ENCODE results near the gene LAPTM5. TPM values are rescaled to one million over a fixed set of nuclear protein-coding genes. Genes with fewer than 3 reads are reported as not detected.

Gene LAPTM5
- total and polyA plus RNA-seq, 4 experiments from 2014 or later: 563 to 851 (median 598) TPM

DNA sequence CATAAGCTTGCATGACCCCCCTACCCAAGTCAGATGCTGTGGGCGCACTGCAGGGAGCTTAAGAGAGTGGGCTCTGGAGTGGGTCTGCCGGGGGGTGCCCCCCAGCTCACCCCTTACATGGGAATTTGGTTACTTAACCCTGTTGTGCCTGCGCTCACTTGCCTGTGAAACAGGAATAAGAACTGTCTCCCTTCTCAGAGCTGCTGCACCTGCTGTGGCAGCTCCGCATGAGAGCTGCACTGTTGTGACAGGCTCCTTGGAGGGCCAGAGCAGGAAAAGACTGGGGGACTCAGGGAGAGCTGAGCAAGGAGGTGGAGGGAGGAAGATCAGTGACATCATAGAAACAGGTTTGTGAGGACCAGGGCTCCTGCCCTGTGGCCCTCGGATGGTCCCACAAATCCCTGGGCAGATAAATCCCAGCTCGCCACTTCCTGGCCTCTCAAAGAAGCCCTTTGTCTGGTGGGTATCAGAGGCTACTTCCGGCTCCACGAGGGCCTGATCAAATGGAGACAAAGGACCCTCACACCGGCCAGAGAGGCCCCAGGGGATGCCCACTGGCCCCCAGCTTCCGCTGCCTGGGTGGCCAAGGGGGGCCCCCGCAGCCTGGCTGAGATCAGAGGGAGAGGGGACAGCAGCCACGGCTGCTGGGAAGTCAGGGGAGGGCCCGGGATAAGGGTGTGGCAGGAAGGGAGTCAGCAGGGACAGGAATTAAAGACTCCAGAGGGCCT, 28.9 kb upstream of the LAPTM5 start:
- H3K4me3 Mint-ChIP-seq: no peak overlapping the region
- no peaks in the 10 kb centered on the region for H3K36me3 Mint-ChIP-seq
- no peak for DNase-seq
- H3K4me1 Mint-ChIP-seq: peaks cover 9 to 12% (median 10%) of the 10 kb centered on the region in 4 donors
- Histone ChIP-seq H3K4me3 (ENCODE audit: low read length in 2 of 2) (no peak overlapping the region), H3K36me3 (ENCODE audit: insufficient read depth, low read length) (no peaks in the 10 kb centered on the region), H3K27me3 (ENCODE audit: insufficient read depth, low read length) (no peaks in the 10 kb centered on the region), H3K4me1 (ENCODE audit: insufficient read depth, low read length) (peaks cover 21% of the 10 kb centered on the region), H3K27ac (ENCODE audit: low read depth, low read length) (no peak overlapping the region), H3K9me3 (ENCODE audit: control insufficient read depth in 1 of 2, low read length in 2 of 2) (no peaks in the 10 kb centered on the region)
- H3K27ac Mint-ChIP-seq: no peak overlapping the region
- intact Hi-C loops (cut with micrococcal nuclease): no loop called here
- H3K27me3 Mint-ChIP-seq: peaks cover 8 to 21% of the 10 kb centered on the region in 2 donors
- CTCF ChIA-PET (ENCODE audit: partially characterized antibody): interaction anchor here (1.0 to 16.2 kb wide), 4 partner anchors 9 to 65 kb away, joined by 4 to 687 read pairs (median 138); partner anchors contain the start of genes LAPTM5 and MATN1
- no peaks in the 10 kb centered on the region for H3K9me3 Mint-ChIP-seq
- POLR2A ChIA-PET (ENCODE audit: partially characterized antibody): interaction anchor here (1.3 kb wide), 1 partner anchor 67 kb away, joined by 7 read pairs; no protein-coding TSS in a partner anchor

GRCh38 chr1:30785714-30786113, 28.1 kb upstream of the LAPTM5 start:
- intact Hi-C loops (cut with micrococcal nuclease): no loop called here
- CTCF ChIA-PET (ENCODE audit: partially characterized antibody): interaction anchor here (0.9 to 16.2 kb wide), 4 partner anchors 9 to 64 kb away, joined by 3 to 687 read pairs (median 137); partner anchors contain the start of genes LAPTM5 and MATN1

GRCh38 chr1:30785181-30785580, 27.6 kb upstream of the LAPTM5 start:
- DNase-seq: no peak
- ChIA-PET CTCF (ENCODE audit: partially characterized antibody) (interaction anchor here (0.9 to 16.2 kb wide), 4 partner anchors 16 to 64 kb away, joined by 3 to 687 read pairs (median 136); partner anchors contain the start of genes LAPTM5 and MATN1), POLR2A (ENCODE audit: partially characterized antibody) (no interaction called here)
- no peaks in the 10 kb centered on the region for H3K36me3 ChIP-seq (ENCODE audit: insufficient read depth, low read length)
- Mint-ChIP-seq H3K4me3 (no peak overlapping the region), H3K36me3 (no peaks in the 10 kb centered on the region), H3K27me3 (peaks cover 8 to 17% of the 10 kb centered on the region in 2 donors), H3K9me3 (no peaks in the 10 kb centered on the region), H3K4me1 (peaks cover 0 to 5% (median 4%) of the 10 kb centered on the region in 4 donors), H3K27ac (no peak overlapping the region)
- no peak overlapping the region for H3K4me3 ChIP-seq (ENCODE audit: low read length in 2 of 2)
- no peak overlapping the region for H3K27ac ChIP-seq (ENCODE audit: low read depth, low read length)
- H3K27me3 ChIP-seq (ENCODE audit: insufficient read depth, low read length): no peaks in the 10 kb centered on the region
- intact Hi-C loops (cut with micrococcal nuclease): no loop called here
- no peaks in the 10 kb centered on the region for H3K9me3 ChIP-seq (ENCODE audit: control insufficient read depth in 1 of 2, low read length in 2 of 2)
- peaks cover 11% of the 10 kb centered on the region for H3K4me1 ChIP-seq (ENCODE audit: insufficient read depth, low read length)

More at GRCh38 chr1:30785714-30786113, 28.1 kb upstream of the LAPTM5 start:
- POLR2A ChIA-PET (ENCODE audit: partially characterized antibody): interaction anchor here (1.3 kb wide), 1 partner anchor 67 kb away, joined by 7 read pairs; no protein-coding TSS in a partner anchor
- H3K27ac Mint-ChIP-seq: no peak overlapping the region
- H3K4me1 Mint-ChIP-seq: peaks cover 4 to 7% (median 6%) of the 10 kb centered on the region in 4 donors
- H3K27ac ChIP-seq (ENCODE audit: low read depth, low read length): no peak overlapping the region
- peaks cover 8 to 17% of the 10 kb centered on the region in 2 donors for H3K27me3 Mint-ChIP-seq
- no peak overlapping the region for H3K4me3 ChIP-seq (ENCODE audit: low read length in 2 of 2)
- no peaks in the 10 kb centered on the region for H3K9me3 ChIP-seq (ENCODE audit: control insufficient read depth in 1 of 2, low read length in 2 of 2)
- peaks cover 14% of the 10 kb centered on the region for H3K4me1 ChIP-seq (ENCODE audit: insufficient read depth, low read length)
- H3K36me3 Mint-ChIP-seq: no peaks in the 10 kb centered on the region
- no peaks in the 10 kb centered on the region for H3K36me3 ChIP-seq (ENCODE audit: insufficient read depth, low read length)
- no peak overlapping the region for H3K4me3 Mint-ChIP-seq
- H3K9me3 Mint-ChIP-seq: no peaks in the 10 kb centered on the region
- DNase-seq: no peak
- no peaks in the 10 kb centered on the region for H3K27me3 ChIP-seq (ENCODE audit: insufficient read depth, low read length)

DNA sequence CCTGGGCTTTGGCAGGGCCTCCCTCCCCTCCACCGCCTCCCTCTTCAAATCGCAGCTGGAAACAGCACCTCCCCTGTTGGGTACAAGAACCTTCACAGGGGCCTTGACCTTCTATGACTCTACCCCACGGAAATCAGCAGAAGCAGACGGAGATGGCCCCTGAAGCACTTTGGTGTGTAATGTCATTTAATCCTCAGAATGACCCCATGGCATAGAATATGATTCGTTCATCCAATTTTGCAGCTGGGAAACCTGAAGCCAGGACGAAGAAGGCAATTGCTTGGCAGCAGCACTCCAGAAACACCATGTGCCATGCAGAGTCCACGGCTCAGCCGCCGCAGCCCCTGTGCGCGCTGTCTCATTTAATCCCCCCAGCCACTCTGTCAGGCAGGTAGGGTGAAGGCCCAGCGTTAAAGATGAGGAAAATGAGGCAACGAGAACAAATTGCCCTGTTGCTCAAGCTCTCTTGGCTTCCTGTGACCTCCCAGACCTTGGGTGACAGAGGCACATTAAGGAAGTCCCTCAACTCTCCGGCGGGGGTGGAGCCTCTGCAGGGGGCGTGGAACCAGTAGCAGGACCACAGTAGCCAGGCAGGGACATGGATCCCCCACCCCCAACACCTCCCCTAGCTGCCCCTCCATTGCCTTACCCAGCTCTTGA, 25.8 kb upstream of the LAPTM5 start:
- Histone ChIP-seq H3K36me3 (ENCODE audit: insufficient read depth, low read length) (no peaks in the 10 kb centered on the region), H3K9me3 (ENCODE audit: control insufficient read depth in 1 of 2, low read length in 2 of 2) (no peaks in the 10 kb centered on the region), H3K4me1 (ENCODE audit: insufficient read depth, low read length) (peaks cover 21% of the 10 kb centered on the region), H3K27ac (ENCODE audit: low read depth, low read length) (no peak overlapping the region), H3K27me3 (ENCODE audit: insufficient read depth, low read length) (no peaks in the 10 kb centered on the region), H3K4me3 (ENCODE audit: low read length in 2 of 2) (no peak overlapping the region)
- H3K4me3 Mint-ChIP-seq: no peak overlapping the region
- H3K9me3 Mint-ChIP-seq: no peaks in the 10 kb centered on the region
- H3K27ac Mint-ChIP-seq: peak overlapping the region in 1 of 7 donors; percentile 37
- ChIA-PET POLR2A (ENCODE audit: partially characterized antibody) (interaction anchor here (0.6 to 7.7 kb wide), 9 partner anchors 10 to 1547 kb away, joined by 3 to 188 read pairs (median 4); partner anchors contain the start of gene LAPTM5), CTCF (ENCODE audit: partially characterized antibody) (interaction anchor here (0.8 to 16.2 kb wide), 19 partner anchors 7 to 145 kb away, joined by 3 to 687 read pairs (median 6); partner anchors contain the start of genes LAPTM5 and MATN1)
- no peaks in the 10 kb centered on the region for H3K36me3 Mint-ChIP-seq
- DNase-seq: no peak
- H3K27me3 Mint-ChIP-seq: peaks cover 2 to 7% of the 10 kb centered on the region in 2 donors
- H3K4me1 Mint-ChIP-seq: peaks cover 5 to 11% (median 8%) of the 10 kb centered on the region in 4 donors
- intact Hi-C loops (cut with micrococcal nuclease): loop anchor here (2.0 to 5.0 kb wide), 3 partner anchors 127 to 764 kb away; no protein-coding TSS in a partner anchor

DNA sequence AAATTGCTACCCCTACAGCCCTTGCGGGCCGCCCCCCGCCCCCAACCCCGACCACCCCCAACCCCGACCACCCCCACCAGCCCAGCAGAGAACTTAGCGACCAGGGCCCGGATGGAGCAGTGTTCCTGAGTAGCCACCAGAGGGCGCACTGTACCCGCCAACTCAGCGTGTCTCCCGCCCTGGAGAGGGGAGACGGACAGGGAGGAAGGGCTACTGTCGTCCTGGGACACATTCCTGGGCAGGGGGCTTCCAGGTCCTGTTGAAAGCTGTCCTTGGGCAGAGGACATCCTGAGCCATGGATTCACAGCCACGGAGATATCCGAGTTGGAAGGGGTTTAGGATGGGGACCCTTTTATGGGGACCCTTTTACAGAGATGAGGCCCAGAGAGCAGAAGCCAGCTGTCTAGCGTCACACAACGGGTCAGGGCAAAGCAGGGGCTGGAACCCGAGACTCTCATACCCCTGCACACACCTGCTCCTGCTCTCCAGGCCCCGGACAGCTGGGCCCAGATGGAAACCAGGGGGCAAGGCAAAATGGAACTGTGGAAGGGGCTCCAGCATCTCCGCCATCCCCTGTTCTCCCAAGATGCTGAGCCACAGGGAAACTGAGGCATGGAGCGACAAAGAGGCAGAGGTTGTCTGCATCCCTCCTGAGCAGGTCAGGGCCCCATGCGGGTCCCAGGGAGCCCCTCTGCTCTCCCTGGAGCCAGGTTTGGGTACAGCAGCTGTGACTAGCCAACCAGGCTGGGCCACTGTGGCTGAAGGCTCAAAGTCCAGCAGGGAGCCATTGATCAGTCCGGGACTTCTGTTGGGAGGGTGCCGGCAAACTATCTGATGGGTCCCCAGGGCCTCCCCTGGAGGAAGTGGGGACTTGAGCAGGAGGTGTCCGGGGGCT, 25.0 kb upstream of the LAPTM5 start:
- Mint-ChIP-seq H3K36me3 (no peaks in the 10 kb centered on the region), H3K4me3 (peak overlapping the region in 4 of 8 donors; percentile 29 to 73 (median 37)), H3K27ac (peak overlapping the region in 4 of 7 donors; percentile 73 to 90 (median 77)), H3K27me3 (peaks cover 0 to 7% of the 10 kb centered on the region in 2 donors), H3K4me1 (peaks cover 5 to 11% (median 8%) of the 10 kb centered on the region in 4 donors), H3K9me3 (no peaks in the 10 kb centered on the region)
- CTCF ChIA-PET (ENCODE audit: partially characterized antibody): interaction anchor here (0.8 to 16.2 kb wide), 23 partner anchors 8 to 282 kb away, joined by 3 to 687 read pairs (median 4); partner anchors contain the start of genes LAPTM5 and MATN1
- Histone ChIP-seq H3K27me3 (ENCODE audit: insufficient read depth, low read length) (no peaks in the 10 kb centered on the region), H3K9me3 (ENCODE audit: control insufficient read depth in 1 of 2, low read length in 2 of 2) (no peaks in the 10 kb centered on the region), H3K4me1 (ENCODE audit: insufficient read depth, low read length) (peaks cover 21% of the 10 kb centered on the region), H3K27ac (ENCODE audit: low read depth, low read length) (no peak overlapping the region), H3K36me3 (ENCODE audit: insufficient read depth, low read length) (no peaks in the 10 kb centered on the region), H3K4me3 (ENCODE audit: low read length in 2 of 2) (no peak overlapping the region)
- intact Hi-C loops (cut with micrococcal nuclease): loop anchor here (2.0 to 5.0 kb wide), 3 partner anchors 128 to 765 kb away; no protein-coding TSS in a partner anchor
- POLR2A ChIA-PET (ENCODE audit: partially characterized antibody): interaction anchor here (0.6 to 7.7 kb wide), 11 partner anchors 10 to 1546 kb away, joined by 3 to 188 read pairs (median 4); partner anchors contain the start of gene LAPTM5
- peak; percentile 58 to 74 (median 68) for DNase-seq

DNA sequence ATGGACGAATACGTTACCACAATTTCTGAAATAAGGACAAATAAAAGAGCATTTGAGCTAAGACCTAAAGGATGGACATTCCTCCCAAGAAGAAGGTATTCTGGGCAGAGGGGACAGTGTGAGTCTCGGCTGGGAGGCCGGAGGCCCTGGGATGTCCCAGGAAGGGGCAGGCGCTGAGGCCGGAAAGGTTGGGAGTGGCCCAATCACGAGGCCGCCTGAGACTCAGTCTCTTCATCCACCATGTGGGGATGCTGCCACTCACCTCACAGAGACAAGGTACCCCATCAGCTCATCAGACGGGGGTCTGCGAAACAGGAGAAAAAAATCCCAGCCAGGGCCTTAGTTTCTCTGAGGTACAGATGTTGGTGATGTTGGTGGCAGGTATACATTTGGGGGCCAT, 24.3 kb upstream of the LAPTM5 start:
- peaks cover 21% of the 10 kb centered on the region for H3K4me1 ChIP-seq (ENCODE audit: insufficient read depth, low read length)
- H3K27ac ChIP-seq (ENCODE audit: low read depth, low read length): no peak overlapping the region
- Mint-ChIP-seq H3K4me3 (no peak overlapping the region), H3K27ac (peak overlapping the region in 1 of 7 donors; percentile 29), H3K27me3 (peaks cover 0 to 4% of the 10 kb centered on the region in 2 donors), H3K9me3 (no peaks in the 10 kb centered on the region), H3K36me3 (no peaks in the 10 kb centered on the region), H3K4me1 (peaks cover 5 to 11% (median 8%) of the 10 kb centered on the region in 4 donors)
- H3K4me3 ChIP-seq (ENCODE audit: low read length in 2 of 2): no peak overlapping the region
- no peaks in the 10 kb centered on the region for H3K9me3 ChIP-seq (ENCODE audit: control insufficient read depth in 1 of 2, low read length in 2 of 2)
- DNase-seq: no peak
- CTCF ChIA-PET (ENCODE audit: partially characterized antibody): interaction anchor here (0.9 to 16.2 kb wide), 14 partner anchors 9 to 282 kb away, joined by 3 to 687 read pairs (median 9); partner anchors contain the start of genes LAPTM5 and MATN1
- no peaks in the 10 kb centered on the region for H3K36me3 ChIP-seq (ENCODE audit: insufficient read depth, low read length)
- H3K27me3 ChIP-seq (ENCODE audit: insufficient read depth, low read length): no peaks in the 10 kb centered on the region
- POLR2A ChIA-PET (ENCODE audit: partially characterized antibody): interaction anchor here (1.0 to 7.7 kb wide), 7 partner anchors 23 to 641 kb away, joined by 3 to 188 read pairs (median 4); partner anchors contain the start of gene LAPTM5
- intact Hi-C loops (cut with micrococcal nuclease): loop anchor here (2.0 to 5.0 kb wide), 3 partner anchors 129 to 765 kb away; no protein-coding TSS in a partner anchor

All from CD4-positive, alpha-beta memory T cell (primary cell).